HG02610 (cell line): Measurements from ENCODE around the gene NTM.

ENCODE experiments used
- ATAC-seq: cut with Tn5 transposase; IDR thresholded peaks from one replicate; pipeline ENCODE4 v1.9.1; 2021; ENCODE audit warnings: mild to moderate bottlenecking, moderate library complexity; ENCODE audit not compliant: unreplicated experiment

NTM gene

GRCh38 chr11:131704682-131705081, 334.3 kb downstream of the NTM start:
- ATAC-seq = no peak

- no peak for ATAC-seq
Measured at GRCh38 chr11:131710511-131710910, 340.1 kb downstream of the NTM start.

- no peak for ATAC-seq
Measured at GRCh38 chr11:131712897-131713296, 342.5 kb downstream of the NTM start.

- ATAC-seq = no peak
Measured at GRCh38 chr11:131713529-131714134, 343.2 kb downstream of the NTM start.

GRCh38 chr11:131717616-131718015, 347.2 kb downstream of the NTM start:
- no peak for ATAC-seq

GRCh38 chr11:131723088-131723487, 352.7 kb downstream of the NTM start:
- ATAC-seq = no peak

GRCh38 chr11:131724436-131724975, 354.1 kb downstream of the NTM start:
- no peak for ATAC-seq

GRCh38 chr11:131734871-131735270, 364.5 kb downstream of the NTM start:
- no peak for ATAC-seq

- no peak for ATAC-seq
Measured at GRCh38 chr11:131737357-131737756, 366.9 kb downstream of the NTM start.

GRCh38 chr11:131739243-131739882, 368.9 kb downstream of the NTM start:
- ATAC-seq = no peak

- ATAC-seq = no peak
Measured at GRCh38 chr11:131744847-131745246, 374.4 kb downstream of the NTM start.

- no peak for ATAC-seq
Measured at GRCh38 chr11:131745405-131745804, 375.0 kb downstream of the NTM start.

- ATAC-seq = no peak
Measured at GRCh38 chr11:131746201-131746600, 375.8 kb downstream of the NTM start.

- peak; percentile 66 for ATAC-seq
Measured at GRCh38 chr11:131748151-131749050, 378.0 kb downstream of the NTM start.

- ATAC-seq = no peak
Measured at GRCh38 chr11:131749101-131749500, 378.7 kb downstream of the NTM start.

GRCh38 chr11:131750152-131750551, 379.7 kb downstream of the NTM start:
- ATAC-seq = no peak

- no peak for ATAC-seq
Measured at GRCh38 chr11:131750692-131751091, 380.3 kb downstream of the NTM start.

- no peak for ATAC-seq
Measured at GRCh38 chr11:131754671-131755070, 384.3 kb downstream of the NTM start.

- ATAC-seq = no peak
Measured at GRCh38 chr11:131756479-131757110, 386.2 kb downstream of the NTM start.

- ATAC-seq = no peak
Measured at GRCh38 chr11:131758726-131759125, 388.3 kb downstream of the NTM start.

- no peak for ATAC-seq
Measured at GRCh38 chr11:131759140-131759539, 388.7 kb downstream of the NTM start.
